Lower leg skin (tissue), 4 donors: Measurements from ENCODE around the gene SMAD1. TPM values are rescaled to one million over a fixed set of nuclear protein-coding genes. Genes with fewer than 3 reads are reported as not detected.

Source experiments
- DNase-seq, 2 donors: peaks; one replicate each; pipeline ENCODE4 v3.0.0-alpha.2; 2019; ENCODE audit warnings: low spot score in 2 of 2
- H3K4me3 ChIP-seq: fragments of 200-600 bp; sonication (generic); 2 replicates; pipeline ENCODE4 v1.5.1; 2017; ENCODE audit warnings: mild to moderate bottlenecking, low read depth; ENCODE audit not compliant: poor library complexity, severe bottlenecking
- CTCF ChIP-seq, 3 donors: fragments of 450-650 bp; IDR thresholded peaks; one replicate each; pipeline ENCODE4 v1.5.1; 2016; ENCODE audit warnings: antibody characterized with exemption in 3 of 3, mild to moderate bottlenecking in 3 of 3, moderate library complexity in 2 of 3
- POLR2A ChIP-seq, 2 donors: fragments of 450-650 bp; IDR thresholded peaks; one replicate each; pipeline ENCODE4 v1.6.1; 2016 to 2017; ENCODE audit warnings: antibody characterized with exemption in 2 of 2, mild to moderate bottlenecking in 1 of 2, moderate library complexity in 1 of 2
- WGBS, 2 donors: methylation state at CpG; one replicate each; pipeline ENCODE4 v1.1.5; 2018; 5-methylcytosine and 5-hydroxymethylcytosine counted together
- intact Hi-C: fragments of 100-400 bp; cut with DNase I; formaldehyde crosslinking; loops from one replicate; pipeline ENCODE4 v1.15.0; 2023; ENCODE audit warnings: low total_unique reads
- total RNA-seq, 4 donors: library from RNA; depleted of rRNA; stranded (reverse); fragments of >200 nt; gene quantifications; one replicate each; pipeline ENCODE4 v1.1.0, GENCODE V29; 2016

SMAD1 gene
- total RNA-seq, 4 donors from 2014 or later: 37.9 to 46.1 (median 40.8) TPM

GRCh38 chr4:145501051-145501660 lies 19.5 kb downstream of the SMAD1 start:
- 57 to 69% methylated on average over 3 of the region's 3 CpGs for WGBS, 2 donors
- H3K4me3 ChIP-seq: no peak overlapping the region
- intact Hi-C loops: no loop called here
- no peak for DNase-seq
- TF ChIP-seq POLR2A (IDR thresholded peaks at IDR 0.05): no peak
- no peak for TF ChIP-seq CTCF (IDR thresholded peaks at IDR 0.05)

GRCh38 chr4:145502809-145503208 lies 21.2 kb downstream of the SMAD1 start:
- intact Hi-C loops: no loop called here
- no peak overlapping the region for H3K4me3 ChIP-seq
- no peak for TF ChIP-seq POLR2A (IDR thresholded peaks at IDR 0.05)
- no peak for TF ChIP-seq CTCF (IDR thresholded peaks at IDR 0.05)
- DNase-seq: no peak
- 89 to 93% methylated on average over 5 of the region's 5 CpGs for WGBS, 2 donors

GRCh38 chr4:145503486-145504072 lies 21.9 kb downstream of the SMAD1 start:
- no peak overlapping the region for H3K4me3 ChIP-seq
- WGBS, 2 donors: 70 to 80% methylated on average over 6 of the region's 6 CpGs

GRCh38 chr4:145505995-145506394 lies 24.3 kb downstream of the SMAD1 start:
- intact Hi-C loops: no loop called here
- no peak overlapping the region for H3K4me3 ChIP-seq
- WGBS, 2 donors: 94 to 100% methylated on average over 3 of the region's 3 CpGs
- DNase-seq: no peak
- TF ChIP-seq POLR2A (IDR thresholded peaks at IDR 0.05) (no peak), CTCF (IDR thresholded peaks at IDR 0.05) (no peak)

More at GRCh38 chr4:145503486-145504072, 21.9 kb downstream of the SMAD1 start:
- TF ChIP-seq CTCF (IDR thresholded peaks at IDR 0.05) (no peak), POLR2A (IDR thresholded peaks at IDR 0.05) (no peak)
- intact Hi-C loops: no loop called here
- DNase-seq: no peak

GRCh38 chr4:145507636-145508035 lies 26.0 kb downstream of the SMAD1 start:
- H3K4me3 ChIP-seq: no peak overlapping the region
- intact Hi-C loops: no loop called here
- 44 to 46% methylated on average over 1 of the region's 1 CpG for WGBS, 2 donors
- no peak for DNase-seq
- no peak for TF ChIP-seq CTCF (IDR thresholded peaks at IDR 0.05)
- no peak for TF ChIP-seq POLR2A (IDR thresholded peaks at IDR 0.05)
